Posterior cingulate gyrus (tissue), 11 donors: Measurements from ENCODE around the gene TPRX2.
A peak's percentile ranks its signal among the peaks of the same experiment; 100 is the strongest.
"Not testable (repeated sequence)": the region's sequence is repeated elsewhere in the genome, so short reads cannot be mapped to it uniquely, and the experiment has no call there.

Experiments
- DNase-seq, 10 donors: peaks; one replicate each; pipeline versions ENCODE4 v3.0.0 to v3.0.0-alpha.2; 2020 to 2021; ENCODE audit warnings: mixed read lengths in 3 of 10
- intact Hi-C: fragments of 100-400 bp; cut with DNase I; formaldehyde crosslinking; loops from one replicate; pipeline ENCODE4 v1.15.1; 2023

TPRX2 gene, protein sequence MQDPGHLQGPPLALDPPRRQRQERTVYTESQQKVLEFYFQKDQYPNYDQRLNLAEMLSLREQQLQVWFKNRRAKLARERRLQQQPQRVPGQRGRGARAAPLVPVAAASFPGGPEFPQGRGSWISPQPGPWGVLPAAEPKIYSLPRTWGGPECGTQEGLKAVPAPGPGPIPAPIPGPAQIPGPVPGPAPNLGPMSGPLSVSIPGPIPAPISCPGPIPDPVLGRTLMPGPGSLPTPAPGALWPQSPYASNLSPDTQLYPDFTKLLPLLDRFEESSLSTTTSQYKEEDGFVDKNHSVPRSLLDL

DNA sequence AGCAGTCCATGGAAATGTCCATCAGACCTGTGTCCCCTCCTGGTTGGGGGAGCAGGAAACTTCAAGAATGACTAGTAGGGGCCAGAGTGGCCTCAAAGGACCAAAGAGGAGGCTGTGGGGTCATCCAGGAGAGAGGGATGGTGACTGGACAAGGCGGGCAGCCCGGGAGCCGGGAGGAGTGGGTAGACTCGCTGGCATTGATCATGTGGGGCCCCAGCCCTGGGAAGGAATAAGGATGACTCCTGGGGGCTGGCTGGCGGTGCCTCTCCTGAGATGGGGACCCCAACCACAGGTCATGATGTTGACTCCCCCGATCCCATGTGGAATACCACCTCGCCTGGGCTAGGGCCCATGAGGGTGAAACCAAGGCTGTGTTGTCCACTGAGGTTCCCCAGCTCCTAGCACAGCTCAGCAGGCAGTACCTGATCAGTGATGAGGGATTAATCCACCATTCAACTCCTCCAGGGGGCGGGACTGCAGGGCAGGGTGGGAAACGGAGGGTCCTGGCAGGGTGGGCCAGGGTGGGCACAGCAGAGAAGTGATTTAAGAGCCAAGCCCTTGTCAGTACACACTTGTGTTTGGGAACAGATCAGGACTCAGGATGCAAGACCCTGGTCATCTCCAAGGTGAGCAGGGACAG lies at the start of gene TPRX2:
TPRX2 (plus strand) TSS at position 590 of the 640 bp plus-strand sequence; CDS start at position 602, 12 bp downstream.
- intact Hi-C loops: not testable (repeated sequence)
- DNase-seq: peak in 1 of 10 donors; percentile 16

DNA sequence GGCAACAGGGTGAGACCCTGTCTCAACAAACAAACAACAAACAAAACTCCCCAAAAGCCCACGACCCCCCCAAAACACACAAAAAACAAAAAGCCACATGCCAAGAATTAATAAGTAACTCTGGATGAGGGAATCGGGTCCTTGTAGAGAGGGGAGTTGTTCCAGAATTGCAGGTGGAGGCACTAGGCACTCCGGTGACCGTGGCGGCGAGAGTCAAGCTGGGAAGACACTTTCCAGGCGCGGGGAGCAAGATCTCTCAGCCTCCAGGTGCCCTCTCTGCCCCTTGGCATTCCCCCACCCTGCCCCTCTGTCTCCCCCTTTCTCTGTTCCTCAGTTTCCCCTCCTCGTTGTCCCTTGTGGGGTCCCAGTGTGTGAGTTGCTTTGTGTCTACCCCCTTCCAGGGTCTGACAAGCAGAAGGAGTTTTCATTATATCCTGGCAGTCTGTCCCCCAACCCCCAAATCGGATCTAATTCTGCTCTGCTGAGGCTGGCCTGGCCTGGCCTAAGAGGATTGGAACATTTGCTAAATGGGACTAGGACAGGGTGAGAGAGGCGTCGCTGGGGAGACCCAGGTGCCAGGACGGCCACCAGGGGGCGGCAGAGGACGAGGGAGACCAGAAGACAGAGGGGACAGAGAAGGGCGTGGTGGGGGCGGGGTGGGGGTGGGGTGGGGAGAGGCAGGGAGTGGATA lies 45.6 kb upstream of the TPRX2 start:
- intact Hi-C loops: loop anchor here (10.0 kb wide), 1 partner anchor 51 kb away; no protein-coding TSS in a partner anchor
- peak in 7 of 10 donors; percentile 38 to 88 (median 62) for DNase-seq

DNA sequence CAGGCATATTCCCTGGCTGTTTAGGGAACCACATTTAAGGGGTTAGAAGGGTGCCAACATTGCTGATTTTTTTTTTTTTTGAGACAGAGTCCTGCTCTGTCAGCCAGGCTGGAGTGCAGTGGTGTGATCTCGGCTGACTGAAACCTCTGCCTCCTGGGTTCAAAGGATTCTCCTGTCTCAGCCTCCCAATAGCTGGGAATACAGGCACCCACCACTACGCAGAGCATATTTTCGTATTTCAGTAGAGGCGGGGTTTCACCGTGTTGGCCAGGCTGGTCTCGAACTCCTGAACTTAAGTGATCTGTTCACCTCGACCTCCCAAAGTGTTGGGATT lies 45.1 kb upstream of the TPRX2 start:
- intact Hi-C loops: loop anchor here (10.0 kb wide), 1 partner anchor 51 kb away; no protein-coding TSS in a partner anchor
- DNase-seq: peak in 1 of 10 donors; percentile 7

DNA sequence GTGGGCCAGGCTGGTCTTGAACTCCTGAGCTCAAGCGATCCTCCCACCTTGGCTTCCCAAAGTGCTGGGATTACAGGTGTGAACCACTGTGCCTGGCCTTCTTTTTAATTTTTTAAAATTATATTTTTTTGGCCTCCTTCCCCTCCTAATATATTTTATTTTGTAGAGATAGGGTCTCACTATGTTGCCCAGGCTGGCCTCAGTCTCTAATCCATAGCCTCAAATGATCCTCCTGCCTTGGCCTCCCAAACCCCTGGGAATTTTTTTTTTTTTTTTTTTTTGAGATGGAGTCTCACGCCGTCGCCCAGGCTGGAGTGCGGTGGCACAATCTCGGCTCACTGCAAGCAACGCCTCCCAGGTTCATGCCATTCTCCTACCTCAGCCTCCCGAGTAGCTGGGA lies 42.8 kb upstream of the TPRX2 start:
- peak in 1 of 10 donors; percentile 14 for DNase-seq
- intact Hi-C loops: loop anchor here (10.0 kb wide), 1 partner anchor 49 kb away; no protein-coding TSS in a partner anchor

DNA sequence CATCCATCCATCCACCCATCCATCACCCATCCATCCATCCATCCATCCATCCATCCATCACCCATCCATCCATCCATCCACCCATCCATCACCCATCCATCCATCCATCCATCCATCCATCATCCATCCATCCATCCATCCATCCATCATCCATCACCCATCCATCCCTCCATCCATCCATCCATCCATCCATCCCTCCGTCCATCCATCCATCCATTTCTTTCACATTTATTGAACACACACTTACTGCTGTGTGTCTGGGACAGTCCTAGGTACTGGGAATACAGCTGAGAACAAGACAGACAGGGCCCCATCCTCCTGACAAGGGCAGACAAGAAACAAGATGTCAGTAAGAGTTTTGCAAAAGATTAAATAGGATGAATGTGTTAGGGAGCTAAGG lies 40.8 kb upstream of the TPRX2 start:
- intact Hi-C loops: loop anchor here (10.0 kb wide), 1 partner anchor 47 kb away; no protein-coding TSS in a partner anchor
- DNase-seq: not testable (repeated sequence)

DNA sequence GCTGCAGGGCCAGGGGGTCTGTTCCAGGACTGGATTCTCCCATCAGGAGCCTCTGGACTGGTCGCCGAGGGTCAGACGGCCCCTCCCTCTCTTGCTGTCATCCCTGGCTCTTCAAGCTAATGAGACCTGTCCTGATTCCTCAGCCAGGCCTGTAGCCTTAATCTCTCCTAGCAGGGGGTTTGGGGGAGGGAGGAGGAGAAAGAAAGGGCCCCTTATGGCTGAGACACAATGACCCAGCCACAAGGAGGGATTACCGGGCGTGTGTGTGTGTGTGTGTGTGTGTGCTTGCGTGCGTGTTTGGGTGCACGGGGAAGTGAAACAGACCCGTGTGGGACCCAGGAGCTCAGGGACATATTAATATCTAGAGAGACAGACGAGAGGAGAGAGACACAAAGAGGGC lies 39.2 kb upstream of the TPRX2 start:
- intact Hi-C loops: loop anchor here (10.0 kb wide), 1 partner anchor 45 kb away; no protein-coding TSS in a partner anchor
- peak in 1 of 10 donors; percentile 42 for DNase-seq

DNA sequence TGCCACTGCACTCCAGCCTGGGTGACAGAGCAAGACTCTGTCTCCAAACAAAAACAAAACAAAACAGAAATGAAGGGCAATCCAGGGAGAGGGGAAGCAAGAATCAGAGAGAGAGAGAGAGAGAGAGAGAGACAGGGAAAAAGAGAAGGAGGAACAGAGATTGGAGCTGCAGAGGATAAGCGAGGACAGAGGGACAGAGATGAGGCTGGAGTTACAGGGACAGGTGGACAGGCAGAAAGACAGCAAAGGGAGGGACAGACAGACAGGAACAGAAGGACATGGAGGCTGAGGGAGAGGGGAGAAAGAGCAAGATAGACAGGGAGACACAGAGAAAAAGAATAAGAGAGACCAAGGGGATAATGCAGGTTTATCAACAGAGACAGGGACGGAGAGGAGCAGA lies 38.6 kb upstream of the TPRX2 start:
- intact Hi-C loops: no loop called here
- no peak for DNase-seq

DNA sequence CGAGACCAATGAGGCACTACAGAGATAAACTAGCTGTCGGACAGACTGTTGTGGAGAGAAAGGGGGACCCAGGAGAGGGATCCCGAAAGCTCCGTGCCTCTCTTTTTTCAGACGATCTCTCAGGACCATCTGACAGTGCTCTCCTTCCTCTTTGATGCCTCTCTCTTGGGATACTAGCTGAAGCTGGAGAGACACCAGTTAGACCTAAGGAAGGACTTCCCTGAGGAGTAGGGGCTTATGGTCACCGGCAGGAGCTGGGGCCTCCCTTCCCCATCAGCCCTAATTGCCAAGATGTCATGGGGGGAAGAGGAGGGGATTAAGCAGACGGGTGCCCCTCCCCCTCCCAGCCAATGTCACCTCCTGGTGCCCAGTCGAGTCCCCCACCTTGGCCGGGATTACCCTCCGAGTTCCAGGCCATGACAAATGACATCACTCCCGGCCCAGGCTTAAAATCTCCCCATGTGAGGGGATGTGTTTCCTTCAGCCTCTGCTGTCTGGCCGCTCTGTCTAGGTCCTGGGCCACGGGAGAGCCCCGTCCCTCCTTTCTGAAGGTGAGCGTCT lies 37.5 kb upstream of the TPRX2 start, which contains the start of gene CRX:
CRX (plus strand) TSS at position 478 of the 561 bp plus-strand sequence. CDS start 12,507 bp downstream, outside the sequence.
- DNase-seq: peak in 1 of 10 donors; percentile 19
- intact Hi-C loops: no loop called here

DNA sequence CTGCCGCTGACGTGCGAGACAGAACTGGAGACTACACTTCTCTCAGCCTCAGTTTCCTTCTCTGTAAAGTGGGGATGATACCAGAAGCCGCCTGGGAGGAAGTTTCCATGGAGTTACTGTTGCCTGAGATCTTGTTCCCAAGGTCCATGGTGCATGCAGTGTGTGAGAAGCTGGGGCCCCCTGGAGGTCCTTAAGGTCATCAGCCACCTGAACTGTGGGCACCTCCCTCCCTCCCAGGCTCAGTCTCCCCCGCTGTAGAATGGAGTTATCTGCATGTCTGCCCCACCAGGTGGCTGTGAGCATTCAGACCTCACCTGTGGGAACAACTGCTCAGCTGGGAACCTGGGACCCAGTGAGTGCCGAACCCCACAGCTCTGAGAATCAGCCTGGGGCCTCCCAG lies 34.6 kb upstream of the TPRX2 start:
- DNase-seq: peak in 2 of 10 donors; percentile 19 to 27
- intact Hi-C loops: no loop called here

DNA sequence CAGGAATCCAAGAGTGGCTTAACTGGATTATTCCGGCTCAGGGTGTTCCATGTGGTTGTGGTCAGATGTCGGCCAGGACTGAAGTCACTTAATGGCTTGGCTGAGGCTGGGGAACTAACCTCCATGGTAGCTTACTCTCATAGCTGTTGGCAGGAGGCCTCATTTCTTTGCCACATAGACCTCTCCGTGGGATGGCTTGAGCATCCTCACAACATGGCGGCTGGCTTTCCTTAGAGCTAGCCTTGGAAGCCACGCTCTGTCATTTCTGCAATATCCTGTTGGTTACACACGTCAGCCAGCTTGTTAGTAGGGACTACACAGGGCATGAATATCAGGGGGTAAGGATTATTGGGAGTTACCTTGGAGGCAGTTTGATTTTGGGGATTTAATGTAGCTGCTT lies 32.2 kb upstream of the TPRX2 start:
- no peak for DNase-seq
- intact Hi-C loops: no loop called here

DNA sequence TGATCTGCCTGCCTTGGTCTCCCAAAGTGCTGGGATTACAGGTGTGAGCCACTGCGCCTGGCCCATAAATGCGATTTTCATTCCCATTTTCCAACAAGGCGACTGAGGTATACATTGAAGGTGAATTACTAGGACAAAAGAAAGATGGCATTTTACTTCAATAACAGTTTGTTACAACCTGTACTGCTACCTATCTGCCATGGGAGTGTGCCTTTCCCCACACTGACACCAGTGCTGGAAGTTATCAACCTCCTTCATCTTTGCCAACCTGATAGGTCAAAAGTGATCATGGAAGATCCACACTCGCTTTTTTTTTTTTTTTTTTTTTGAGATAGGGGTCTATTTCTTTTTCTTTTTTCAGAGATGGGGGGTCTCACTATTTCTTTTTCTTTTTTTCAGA lies 26.3 kb upstream of the TPRX2 start:
- intact Hi-C loops: no loop called here

DNA sequence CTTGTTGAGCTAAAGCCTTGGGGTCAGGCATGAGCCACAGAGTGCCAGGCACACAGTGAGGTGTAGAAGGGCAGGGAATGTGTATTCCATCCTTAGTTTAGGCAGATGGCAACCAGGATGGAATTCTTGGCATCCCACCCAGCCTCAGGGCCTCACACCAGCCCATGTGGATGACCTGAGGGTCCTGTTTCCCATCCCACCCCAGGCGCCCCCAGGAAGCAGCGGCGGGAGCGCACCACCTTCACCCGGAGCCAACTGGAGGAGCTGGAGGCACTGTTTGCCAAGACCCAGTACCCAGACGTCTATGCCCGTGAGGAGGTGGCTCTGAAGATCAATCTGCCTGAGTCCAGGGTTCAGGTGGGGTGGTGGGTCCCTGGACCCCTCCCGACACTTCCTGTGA lies 23.0 kb upstream of the TPRX2 start:
- intact Hi-C loops: no loop called here
- DNase-seq: peak in 2 of 10 donors; percentile 61

More for the DNA sequence above, 26.3 kb upstream of the TPRX2 start:
- peak in 2 of 10 donors; percentile 3 to 21 for DNase-seq

DNA sequence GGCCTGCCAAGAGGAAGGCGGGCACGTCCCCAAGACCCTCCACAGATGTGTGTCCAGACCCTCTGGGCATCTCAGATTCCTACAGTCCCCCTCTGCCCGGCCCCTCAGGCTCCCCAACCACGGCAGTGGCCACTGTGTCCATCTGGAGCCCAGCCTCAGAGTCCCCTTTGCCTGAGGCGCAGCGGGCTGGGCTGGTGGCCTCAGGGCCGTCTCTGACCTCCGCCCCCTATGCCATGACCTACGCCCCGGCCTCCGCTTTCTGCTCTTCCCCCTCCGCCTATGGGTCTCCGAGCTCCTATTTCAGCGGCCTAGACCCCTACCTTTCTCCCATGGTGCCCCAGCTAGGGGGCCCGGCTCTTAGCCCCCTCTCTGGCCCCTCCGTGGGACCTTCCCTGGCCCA lies 19.6 kb upstream of the TPRX2 start:
- intact Hi-C loops: no loop called here
- peak in 1 of 10 donors; percentile 35 for DNase-seq

DNA sequence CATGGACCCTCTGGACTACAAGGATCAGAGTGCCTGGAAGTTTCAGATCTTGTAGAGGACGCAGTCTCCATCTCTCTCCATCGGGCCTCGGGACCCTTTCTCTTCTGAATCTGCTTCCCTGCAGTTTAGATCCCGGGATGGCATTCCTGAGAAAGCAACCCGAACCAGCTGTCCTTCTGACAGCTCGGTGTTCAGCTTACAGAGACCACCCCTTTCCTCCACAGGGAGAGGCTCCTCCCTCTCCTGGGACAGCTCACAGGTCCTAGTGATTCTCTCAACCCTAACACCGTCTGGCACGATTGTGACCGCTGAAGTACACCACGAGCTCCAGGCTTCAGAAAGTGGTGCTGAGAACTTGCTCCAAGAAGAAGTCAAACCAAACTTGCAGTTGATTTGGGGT lies 19.1 kb upstream of the TPRX2 start:
- DNase-seq: peak in 2 of 10 donors; percentile 6 to 35
- intact Hi-C loops: no loop called here

DNA sequence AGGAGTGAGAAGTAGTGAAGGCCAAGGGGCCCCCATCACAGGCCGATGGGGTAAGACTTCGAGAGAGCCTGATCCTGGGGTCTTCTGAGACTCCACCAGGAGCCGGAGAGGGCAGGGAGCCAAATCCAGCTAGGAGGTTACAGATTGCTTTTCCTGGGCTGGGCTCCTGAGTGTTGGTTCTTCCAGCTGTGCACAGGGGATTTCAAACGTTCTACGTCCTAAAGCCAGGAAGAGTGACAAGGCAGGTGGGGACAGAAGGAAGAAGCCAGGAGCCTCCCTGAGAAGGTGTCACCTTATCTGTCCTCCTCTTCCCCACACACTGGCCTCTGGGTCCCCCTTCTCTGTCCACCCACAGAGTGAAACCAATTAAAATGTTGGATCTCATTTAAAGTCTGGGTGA lies 16.1 kb upstream of the TPRX2 start:
- intact Hi-C loops: no loop called here
- DNase-seq: peak in 1 of 10 donors; percentile 38

DNA sequence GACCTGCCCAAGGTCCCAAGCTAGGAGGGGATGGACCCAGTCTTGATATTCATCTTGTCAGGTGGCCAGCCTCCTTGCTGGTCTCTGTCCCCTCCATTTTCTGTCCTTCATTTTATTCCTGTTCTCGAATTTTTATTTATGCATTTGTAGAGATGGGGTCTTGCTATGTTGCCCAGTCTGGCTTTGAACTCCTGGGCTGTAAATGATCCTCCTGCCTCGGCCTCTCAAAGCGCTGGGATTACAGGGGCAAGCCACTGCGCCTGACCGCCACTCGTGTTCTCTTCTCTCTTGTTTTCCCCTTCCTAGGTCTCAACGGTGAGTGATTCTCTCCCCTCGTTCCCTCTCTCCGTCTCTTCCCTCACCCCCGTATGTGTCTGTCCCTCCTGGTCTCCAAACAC lies 10.6 kb upstream of the TPRX2 start:
- intact Hi-C loops: no loop called here
- DNase-seq: peak in 1 of 10 donors; percentile 14

DNA sequence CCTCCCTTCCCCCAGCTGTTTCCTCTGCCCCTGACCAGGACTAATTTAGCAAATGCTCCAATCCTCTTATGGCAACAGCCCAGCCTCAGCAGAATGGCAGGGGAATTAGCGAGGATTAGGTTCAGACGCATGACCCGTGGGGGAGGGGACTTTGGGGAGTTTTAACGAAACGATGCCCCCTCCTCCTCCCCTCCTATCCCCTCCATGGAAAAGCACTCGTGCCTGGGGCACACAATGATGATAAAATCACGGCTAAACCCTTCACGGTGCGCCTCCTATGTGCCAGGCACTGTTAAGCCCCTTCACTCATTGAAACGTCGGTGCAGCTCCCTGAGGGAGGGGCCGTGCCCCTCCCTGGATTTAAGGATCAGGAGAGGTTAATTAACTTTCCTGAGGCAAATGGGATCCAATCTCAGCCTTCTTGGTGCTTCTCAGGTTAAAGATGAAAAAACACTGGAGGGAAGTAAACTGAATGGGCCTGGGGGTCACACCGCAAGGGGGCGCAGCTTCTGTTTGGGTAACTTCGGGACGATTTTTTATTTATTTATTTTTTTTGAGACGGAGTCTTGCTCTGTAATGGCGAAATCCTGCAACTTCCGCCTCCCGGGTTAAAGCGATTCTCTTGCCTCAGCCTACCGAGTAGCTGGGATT lies 10.1 kb upstream of the TPRX2 start:
- peak in 1 of 10 donors; percentile 52 for DNase-seq
- intact Hi-C loops: no loop called here

DNA sequence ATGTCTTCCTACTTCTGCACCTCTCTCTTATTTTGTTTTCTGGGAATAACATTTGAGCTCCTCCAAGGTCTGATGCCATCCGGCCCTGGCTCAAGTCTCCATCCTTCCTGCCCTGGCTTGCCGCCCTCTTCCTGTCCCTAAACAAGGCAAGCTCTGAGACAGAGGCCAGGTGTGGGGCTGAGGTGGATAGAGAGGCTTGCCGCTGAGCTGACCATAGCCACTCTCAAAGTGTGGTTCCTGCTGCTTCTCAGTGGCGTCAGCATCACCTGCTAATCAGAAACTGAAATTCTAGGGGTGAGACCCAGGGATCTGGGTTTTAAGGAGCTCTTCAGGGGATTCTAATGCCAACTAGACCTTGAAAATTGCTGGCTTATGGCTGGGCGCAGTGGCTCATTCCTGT lies 6.0 kb upstream of the TPRX2 start:
- peak in 1 of 10 donors; percentile 48 for DNase-seq
- intact Hi-C loops: no loop called here

DNA sequence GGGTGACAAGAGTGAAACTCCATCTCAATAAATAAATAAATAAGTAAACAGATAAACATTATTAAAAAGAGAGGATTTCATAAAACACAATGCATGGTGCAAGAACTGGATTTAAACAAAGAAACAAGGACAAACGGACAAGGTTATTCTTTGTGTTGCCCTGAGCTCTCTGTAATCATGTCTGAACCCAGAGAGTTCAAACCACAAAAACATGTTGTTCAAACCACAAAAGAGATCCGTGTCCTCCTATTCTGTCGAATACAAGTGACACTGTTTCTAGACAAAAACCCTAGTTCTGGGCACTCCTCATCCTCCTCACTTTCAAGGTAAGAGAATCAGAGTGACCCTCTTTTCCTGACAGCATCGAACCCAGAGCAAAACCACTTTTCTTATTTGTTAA lies 4.6 kb upstream of the TPRX2 start:
- DNase-seq: no peak
- intact Hi-C loops: no loop called here

DNA sequence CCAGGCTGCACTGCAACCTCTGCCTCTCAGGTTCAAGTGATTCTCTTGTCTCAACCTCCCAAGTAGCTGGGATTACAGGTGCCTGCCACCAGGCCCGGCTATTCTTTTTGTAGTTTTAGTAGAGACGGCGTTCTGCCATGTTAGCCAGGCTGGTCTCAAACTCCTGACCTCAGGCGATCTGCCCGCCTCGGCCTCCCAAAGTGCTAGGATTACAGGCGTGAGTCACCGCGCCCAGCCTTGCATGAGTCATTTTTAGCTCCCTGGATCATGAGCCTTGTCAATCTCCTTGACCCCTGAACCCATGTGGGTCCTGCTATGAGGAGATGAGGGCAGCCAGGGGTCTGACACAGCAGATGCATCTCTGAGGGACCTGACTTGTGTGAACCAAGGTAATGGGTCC lies 804 bp upstream of the TPRX2 start:
- DNase-seq: peak in 1 of 10 donors; percentile 18
- intact Hi-C loops: not testable (repeated sequence)
